HEK293 (cell line): ENCODE data around the gene CLCNKA.

Experiments
- GFI1B ChIP-seq: fragments of 450-650 bp; formaldehyde crosslinking; IDR thresholded peaks from 2 replicates; pipeline ENCODE4 v1.5.1; 2016; ENCODE audit warnings: missing biosample characterization, missing genetic modification characterization
- PATZ1 ChIP-seq: fragments of 450-650 bp; formaldehyde crosslinking; IDR thresholded peaks from 2 replicates; pipeline ENCODE4 v1.5.1; 2016; ENCODE audit warnings: missing biosample characterization, missing genetic modification characterization
- PRDM10 ChIP-seq: fragments of 450-650 bp; formaldehyde crosslinking; IDR thresholded peaks from 2 replicates; pipeline ENCODE4 v1.5.1; 2016; ENCODE audit warnings: missing biosample characterization, missing genetic modification characterization
- PRDM6 ChIP-seq: fragments of 450-650 bp; formaldehyde crosslinking; IDR thresholded peaks from 2 replicates; pipeline ENCODE4 v1.5.1; 2017; ENCODE audit warnings: missing biosample characterization, missing genetic modification characterization
- SP2 ChIP-seq: fragments of 450-650 bp; formaldehyde crosslinking; IDR thresholded peaks from 2 replicates; pipeline ENCODE4 v1.5.1; 2016; ENCODE audit warnings: missing biosample characterization, missing genetic modification characterization
- ZNF10 ChIP-seq: fragments of 450-650 bp; formaldehyde crosslinking; IDR thresholded peaks from 2 replicates; pipeline ENCODE4 v1.5.1; 2017; ENCODE audit warnings: missing biosample characterization, missing genetic modification characterization
- ZNF112 ChIP-seq: fragments of 450-650 bp; formaldehyde crosslinking; IDR thresholded peaks from 2 replicates; pipeline ENCODE4 v1.5.0; 2017; ENCODE audit warnings: missing biosample characterization, missing genetic modification characterization
- ZNF114 ChIP-seq: fragments of 450-650 bp; formaldehyde crosslinking; IDR thresholded peaks from 2 replicates; pipeline ENCODE4 v1.5.0; 2017; ENCODE audit warnings: missing biosample characterization, missing genetic modification characterization
- ZNF169 ChIP-seq: fragments of 450-650 bp; formaldehyde crosslinking; IDR thresholded peaks from 2 replicates; pipeline ENCODE4 v1.5.1; 2016; ENCODE audit warnings: missing biosample characterization, missing genetic modification characterization
- ZNF184 ChIP-seq: fragments of 450-650 bp; IDR thresholded peaks from 2 replicates; pipeline ENCODE4 v1.5.1; 2018; ENCODE audit warnings: missing biosample characterization, mild to moderate bottlenecking, missing genetic modification characterization
- ZNF221 ChIP-seq: fragments of 450-650 bp; formaldehyde crosslinking; IDR thresholded peaks from 2 replicates; pipeline ENCODE4 v1.5.1; 2017; ENCODE audit warnings: missing biosample characterization, missing genetic modification characterization, borderline replicate concordance
- ZNF311 ChIP-seq: fragments of 450-650 bp; formaldehyde crosslinking; IDR thresholded peaks from 2 replicates; pipeline ENCODE4 v1.5.1; 2017; ENCODE audit warnings: missing biosample characterization, missing genetic modification characterization, borderline replicate concordance
- ZNF335 ChIP-seq: fragments of 450-650 bp; formaldehyde crosslinking; conservative IDR thresholded peaks from 2 replicates; pipeline ENCODE4 v1.5.1; 2016; ENCODE audit warnings: missing biosample characterization, missing genetic modification characterization
- ZNF416 ChIP-seq: fragments of 450-650 bp; formaldehyde crosslinking; IDR thresholded peaks from 2 replicates; pipeline ENCODE4 v1.5.1; 2016; ENCODE audit warnings: missing biosample characterization, missing genetic modification characterization
- ZNF433 ChIP-seq: fragments of 450-650 bp; formaldehyde crosslinking; IDR thresholded peaks from 2 replicates; pipeline ENCODE4 v1.5.1; 2016; ENCODE audit warnings: missing biosample characterization, missing genetic modification characterization, low read depth
- ZNF48 ChIP-seq: fragments of 450-650 bp; formaldehyde crosslinking; IDR thresholded peaks from 2 replicates; pipeline ENCODE4 v1.5.1; 2016; ENCODE audit warnings: missing biosample characterization, missing genetic modification characterization
- ZNF501 ChIP-seq: fragments of 450-650 bp; formaldehyde crosslinking; IDR thresholded peaks from 2 replicates; pipeline ENCODE4 v1.5.1; 2016; ENCODE audit warnings: missing biosample characterization, missing genetic modification characterization
- ZNF521 ChIP-seq: fragments of 450-650 bp; formaldehyde crosslinking; IDR thresholded peaks from 2 replicates; pipeline ENCODE4 v1.5.1; 2017; ENCODE audit warnings: missing biosample characterization, mild to moderate bottlenecking, missing genetic modification characterization
- ZNF596 ChIP-seq: fragments of 450-650 bp; IDR thresholded peaks from 2 replicates; pipeline ENCODE4 v1.5.0; 2018; ENCODE audit warnings: missing biosample characterization, mild to moderate bottlenecking, missing genetic modification characterization, moderate library complexity
- ZNF610 ChIP-seq: fragments of 450-650 bp; formaldehyde crosslinking; IDR thresholded peaks from 2 replicates; pipeline ENCODE4 v1.5.1; 2016; ENCODE audit warnings: missing biosample characterization, missing genetic modification characterization, borderline replicate concordance
- ZNF658 ChIP-seq: fragments of 450-650 bp; formaldehyde crosslinking; IDR thresholded peaks from 2 replicates; pipeline ENCODE4; 2016; ENCODE audit warnings: missing biosample characterization, missing genetic modification characterization
- ZNF785 ChIP-seq: fragments of 450-650 bp; formaldehyde crosslinking; IDR thresholded peaks from 2 replicates; pipeline ENCODE4 v1.5.1; 2016; ENCODE audit warnings: missing biosample characterization, missing genetic modification characterization
- TF ChIP-seq, protein P1 (sequence below): fragments of 450-650 bp; formaldehyde crosslinking; IDR thresholded peaks from 2 replicates; pipeline ENCODE4 v1.5.1; 2016; ENCODE audit warnings: missing biosample characterization, missing genetic modification characterization
- TF ChIP-seq, protein P2 (sequence below): fragments of 450-650 bp; formaldehyde crosslinking; IDR thresholded peaks from 2 replicates; pipeline ENCODE4 v1.5.1; 2016; ENCODE audit warnings: missing biosample characterization, missing genetic modification characterization

The CLCNKA gene

GRCh38 chr1:15975805-15976680, 45.8 kb upstream of the CLCNKA start, which contains the start of gene ZBTB17 (continued):
- TF ChIP-seq ZNF596 (tag by site-specific recombination), result no peak
- peak; percentile 78 for TF ChIP-seq SP2 (tag by site-specific recombination)
- no peak for TF ChIP-seq PRDM6
- TF ChIP-seq, protein P1, sequence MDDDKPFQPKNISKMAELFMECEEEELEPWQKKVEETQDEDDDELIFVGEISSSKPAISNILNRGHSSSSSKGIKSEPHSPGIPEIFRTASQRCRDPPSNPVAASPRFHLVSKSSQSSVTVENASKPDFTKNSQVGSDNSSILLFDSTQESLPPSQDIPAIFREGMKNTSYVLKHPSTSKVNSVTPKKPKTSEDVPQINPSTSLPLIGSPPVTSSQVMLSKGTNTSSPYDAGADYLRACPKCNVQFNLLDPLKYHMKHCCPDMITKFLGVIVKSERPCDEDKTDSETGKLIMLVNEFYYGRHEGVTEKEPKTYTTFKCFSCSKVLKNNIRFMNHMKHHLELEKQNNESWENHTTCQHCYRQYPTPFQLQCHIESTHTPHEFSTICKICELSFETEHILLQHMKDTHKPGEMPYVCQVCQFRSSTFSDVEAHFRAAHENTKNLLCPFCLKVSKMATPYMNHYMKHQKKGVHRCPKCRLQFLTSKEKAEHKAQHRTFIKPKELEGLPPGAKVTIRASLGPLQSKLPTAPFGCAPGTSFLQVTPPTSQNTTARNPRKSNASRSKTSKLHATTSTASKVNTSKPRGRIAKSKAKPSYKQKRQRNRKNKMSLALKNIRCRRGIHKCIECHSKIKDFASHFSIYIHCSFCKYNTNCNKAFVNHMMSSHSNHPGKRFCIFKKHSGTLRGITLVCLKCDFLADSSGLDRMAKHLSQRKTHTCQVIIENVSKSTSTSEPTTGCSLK (tag by site-specific recombination), result no peak
- no peak for TF ChIP-seq ZNF112
- TF ChIP-seq ZNF311 (tag by site-specific recombination), result no peak
- no peak for TF ChIP-seq ZNF184 (tag by site-specific recombination)
- peak; percentile 27; the same call in 1 of the 2 replicates for TF ChIP-seq ZNF10 (tag by site-specific recombination)
- no peak for TF ChIP-seq ZNF785 (tag by site-specific recombination)
- no peak for TF ChIP-seq ZNF114 (tag by site-specific recombination)
- peak; percentile 88 for TF ChIP-seq ZNF335 (tag by site-specific recombination)
- no peak; the same call in 1 of the 2 replicates for TF ChIP-seq PRDM10
- TF ChIP-seq ZNF48 (tag by site-specific recombination), result no peak
- no peak for TF ChIP-seq ZNF416 (tag by site-specific recombination)
- no peak for TF ChIP-seq ZNF433
- TF ChIP-seq ZNF521, result no peak
- TF ChIP-seq ZNF221 (tag by site-specific recombination), result no peak
- TF ChIP-seq ZNF658, result no peak
- peak; percentile 83 for TF ChIP-seq PATZ1 (tag by site-specific recombination)
- no peak; the same call in 1 of the 2 replicates for TF ChIP-seq ZNF610 (tag by site-specific recombination)
- 0 out of 2 replicates have a peak, but pooled peaks have one; percentile 41 for TF ChIP-seq ZNF501 (tag by site-specific recombination)
- TF ChIP-seq ZNF169 (tag by site-specific recombination), result no peak
- TF ChIP-seq GFI1B, result no peak
- TF ChIP-seq, protein P2, sequence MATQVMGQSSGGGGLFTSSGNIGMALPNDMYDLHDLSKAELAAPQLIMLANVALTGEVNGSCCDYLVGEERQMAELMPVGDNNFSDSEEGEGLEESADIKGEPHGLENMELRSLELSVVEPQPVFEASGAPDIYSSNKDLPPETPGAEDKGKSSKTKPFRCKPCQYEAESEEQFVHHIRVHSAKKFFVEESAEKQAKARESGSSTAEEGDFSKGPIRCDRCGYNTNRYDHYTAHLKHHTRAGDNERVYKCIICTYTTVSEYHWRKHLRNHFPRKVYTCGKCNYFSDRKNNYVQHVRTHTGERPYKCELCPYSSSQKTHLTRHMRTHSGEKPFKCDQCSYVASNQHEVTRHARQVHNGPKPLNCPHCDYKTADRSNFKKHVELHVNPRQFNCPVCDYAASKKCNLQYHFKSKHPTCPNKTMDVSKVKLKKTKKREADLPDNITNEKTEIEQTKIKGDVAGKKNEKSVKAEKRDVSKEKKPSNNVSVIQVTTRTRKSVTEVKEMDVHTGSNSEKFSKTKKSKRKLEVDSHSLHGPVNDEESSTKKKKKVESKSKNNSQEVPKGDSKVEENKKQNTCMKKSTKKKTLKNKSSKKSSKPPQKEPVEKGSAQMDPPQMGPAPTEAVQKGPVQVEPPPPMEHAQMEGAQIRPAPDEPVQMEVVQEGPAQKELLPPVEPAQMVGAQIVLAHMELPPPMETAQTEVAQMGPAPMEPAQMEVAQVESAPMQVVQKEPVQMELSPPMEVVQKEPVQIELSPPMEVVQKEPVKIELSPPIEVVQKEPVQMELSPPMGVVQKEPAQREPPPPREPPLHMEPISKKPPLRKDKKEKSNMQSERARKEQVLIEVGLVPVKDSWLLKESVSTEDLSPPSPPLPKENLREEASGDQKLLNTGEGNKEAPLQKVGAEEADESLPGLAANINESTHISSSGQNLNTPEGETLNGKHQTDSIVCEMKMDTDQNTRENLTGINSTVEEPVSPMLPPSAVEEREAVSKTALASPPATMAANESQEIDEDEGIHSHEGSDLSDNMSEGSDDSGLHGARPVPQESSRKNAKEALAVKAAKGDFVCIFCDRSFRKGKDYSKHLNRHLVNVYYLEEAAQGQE, result no peak; the same call in 1 of the 2 replicates
